ENCODE data around the gene IFNA8.
A peak's percentile ranks its signal among the peaks of the same experiment; 100 is the strongest.
"Not testable (repeated sequence)": the region's sequence is repeated elsewhere in the genome, so short reads cannot be mapped to it uniquely, and the experiment has no call there.

The IFNA8 gene

DNA sequence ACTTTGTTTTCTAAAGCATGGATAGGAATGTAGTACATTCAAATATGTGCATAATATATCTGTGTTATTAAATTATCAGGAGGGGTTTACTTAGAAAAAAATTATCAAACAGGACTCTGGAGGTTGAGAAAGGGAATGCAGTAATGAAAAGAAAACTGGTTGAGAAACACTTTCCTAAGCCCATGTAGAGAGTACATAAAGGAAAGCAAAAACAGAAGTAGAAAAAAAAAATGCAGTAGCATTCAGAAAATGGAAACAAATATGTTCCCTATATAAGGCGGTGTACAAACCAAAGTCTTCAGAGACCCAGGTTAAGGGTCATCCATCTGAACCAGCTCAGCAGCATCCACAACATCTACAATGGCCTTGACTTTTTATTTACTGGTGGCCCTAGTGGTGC, at the start of gene IFNA8:
Gene IFNA8 (plus strand): TSS at position 301 of the 400 bp plus-strand sequence. CDS start 60 bp downstream, at position 361.
- DNase-seq, result peak; percentile 51

DNA sequence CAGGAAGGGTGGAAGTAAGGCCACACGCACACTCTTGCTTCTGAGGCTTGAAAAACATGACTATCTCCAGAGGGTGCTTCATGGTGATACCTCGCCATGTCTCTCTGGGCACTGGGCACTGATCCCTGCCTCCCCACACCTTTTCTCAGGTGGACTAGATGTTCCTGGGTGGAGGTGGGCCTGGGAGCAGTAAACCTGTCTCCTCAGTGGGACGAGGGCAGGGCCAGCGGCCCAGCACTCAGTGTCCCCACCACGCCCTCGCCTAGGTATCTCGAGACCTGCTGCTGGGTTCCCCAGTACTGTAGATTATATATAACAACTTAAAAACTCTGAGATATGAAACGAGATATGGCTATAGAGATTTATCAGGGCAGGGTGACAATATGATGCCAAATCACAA, 46.6 kb upstream of the IFNA8 start:
- DNase-seq, result no peak

DNA sequence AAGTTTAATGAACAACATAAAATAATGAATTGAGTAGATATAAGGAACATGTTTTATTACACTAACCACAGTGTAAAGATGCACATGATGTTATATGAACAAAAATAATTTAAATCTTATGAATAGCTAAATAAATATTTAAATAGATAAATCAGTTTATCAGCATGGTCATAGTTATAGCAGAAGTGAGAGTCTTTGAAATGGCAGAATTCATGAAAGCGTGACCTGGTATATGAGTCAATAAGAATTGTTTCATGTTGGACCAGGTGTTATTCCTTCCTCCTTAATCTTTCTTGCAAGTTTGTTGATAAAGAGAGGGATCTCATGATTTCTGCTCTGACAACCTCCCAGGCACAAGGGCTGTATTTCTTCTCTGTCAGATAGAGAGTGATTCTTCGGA, 41.7 kb upstream of the IFNA8 start:
- DNase-seq, result not testable (repeated sequence)

DNA sequence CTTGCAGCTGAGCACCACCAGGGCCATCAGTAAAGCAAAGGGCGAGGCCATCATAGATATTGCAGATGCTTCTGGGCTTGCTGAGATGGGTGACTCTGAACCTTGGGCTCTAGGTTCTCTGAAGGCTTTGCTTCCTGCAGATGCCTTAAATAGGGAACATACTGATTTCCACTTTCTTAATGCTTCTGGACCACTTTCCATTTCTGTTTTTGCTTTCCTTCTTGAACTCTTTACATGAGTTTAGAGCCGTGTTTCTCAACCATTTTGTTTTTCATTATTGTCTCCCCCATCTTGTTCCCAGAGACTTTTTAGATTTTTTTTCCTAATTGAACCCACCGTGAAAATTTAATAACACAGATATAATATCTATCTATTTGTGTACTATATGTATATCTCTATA, 41.0 kb upstream of the IFNA8 start, which contains the start of gene IFNA13:
Gene IFNA13 (minus strand): TSS at position 101 of the 400 bp plus-strand sequence. CDS start 47 bp downstream, at position 54.
- no peak for DNase-seq

DNA sequence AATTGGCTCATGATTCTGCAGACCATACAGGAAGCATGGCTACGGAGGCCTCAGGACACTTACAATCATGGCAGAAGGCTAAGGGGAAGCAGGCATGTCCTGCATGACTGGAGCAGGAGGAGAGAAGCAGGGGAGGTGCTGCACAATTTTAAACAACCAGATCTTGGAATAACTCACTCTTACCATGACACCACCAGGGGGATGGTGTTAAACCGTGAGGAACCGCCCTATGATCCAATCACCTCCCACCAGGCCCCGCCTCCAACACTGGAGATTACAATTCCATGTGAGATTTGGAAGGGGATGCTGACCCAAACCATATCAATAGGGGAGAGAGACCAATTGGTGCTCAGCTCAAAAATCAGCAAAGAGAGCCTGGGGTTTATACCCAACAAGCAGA, 37.5 kb upstream of the IFNA8 start:
- not testable (repeated sequence) for DNase-seq

DNA sequence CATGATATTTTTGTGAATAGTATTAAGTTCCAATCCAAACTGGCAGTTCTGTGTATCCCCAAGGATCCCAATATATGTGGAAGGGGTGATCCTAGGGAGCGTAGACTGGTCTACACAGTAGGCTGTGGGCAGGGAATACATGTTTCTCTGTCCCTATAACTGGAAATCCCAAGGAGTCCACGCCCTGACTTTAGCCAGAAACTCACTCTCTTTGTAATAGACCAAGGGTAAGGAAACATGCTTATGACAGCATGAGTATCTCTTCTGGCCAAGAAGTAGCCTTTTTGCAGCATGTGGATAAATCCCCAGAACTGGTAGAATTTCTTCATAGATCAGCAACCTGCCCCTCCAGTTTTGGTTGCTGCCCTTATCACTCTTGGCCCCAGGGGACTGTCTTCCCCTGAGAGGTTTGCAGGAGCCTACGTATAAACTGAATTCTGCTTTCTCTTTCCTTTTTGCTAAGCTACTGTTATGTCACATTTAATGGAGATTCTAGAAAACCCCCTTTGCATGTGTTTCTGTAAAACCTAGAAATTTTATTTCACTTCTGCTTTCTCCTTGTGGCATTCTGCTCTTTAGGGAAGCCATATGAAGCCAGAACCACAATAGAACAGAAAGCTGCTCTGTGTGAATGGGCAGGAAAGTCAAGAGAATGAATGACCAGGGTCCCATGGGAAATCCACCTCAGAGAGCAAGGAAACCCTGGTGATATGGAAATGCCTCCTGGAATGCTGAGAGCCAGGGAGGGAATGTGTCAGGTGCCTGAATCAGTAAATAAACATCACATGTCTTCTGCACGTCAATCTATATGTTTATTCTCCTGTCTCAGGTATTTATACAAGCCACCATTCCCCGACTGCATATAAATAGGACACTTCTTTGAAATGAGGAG, 27.2 kb upstream of the IFNA8 start:
- DNase-seq, result peak; percentile 98

DNA sequence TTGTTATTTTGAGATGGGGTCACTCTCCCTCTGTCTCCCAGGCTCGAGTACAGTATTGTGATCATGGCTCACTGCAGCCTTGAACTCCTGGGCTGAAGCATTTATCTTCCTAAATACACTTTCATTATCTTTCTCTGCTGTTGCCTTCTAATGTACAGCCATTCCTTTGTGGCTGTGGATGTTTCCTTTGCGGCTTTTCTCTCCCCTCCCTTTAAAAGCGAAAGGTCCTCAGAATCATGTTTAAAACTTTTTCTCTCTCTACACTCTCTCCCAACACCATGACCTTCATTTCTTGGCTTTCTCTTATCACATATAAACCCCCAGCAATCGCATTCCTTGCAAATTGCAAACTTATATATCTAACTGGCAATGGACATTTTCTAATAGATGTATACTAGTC, 25.3 kb upstream of the IFNA8 start:
- DNase-seq, result no peak

DNA sequence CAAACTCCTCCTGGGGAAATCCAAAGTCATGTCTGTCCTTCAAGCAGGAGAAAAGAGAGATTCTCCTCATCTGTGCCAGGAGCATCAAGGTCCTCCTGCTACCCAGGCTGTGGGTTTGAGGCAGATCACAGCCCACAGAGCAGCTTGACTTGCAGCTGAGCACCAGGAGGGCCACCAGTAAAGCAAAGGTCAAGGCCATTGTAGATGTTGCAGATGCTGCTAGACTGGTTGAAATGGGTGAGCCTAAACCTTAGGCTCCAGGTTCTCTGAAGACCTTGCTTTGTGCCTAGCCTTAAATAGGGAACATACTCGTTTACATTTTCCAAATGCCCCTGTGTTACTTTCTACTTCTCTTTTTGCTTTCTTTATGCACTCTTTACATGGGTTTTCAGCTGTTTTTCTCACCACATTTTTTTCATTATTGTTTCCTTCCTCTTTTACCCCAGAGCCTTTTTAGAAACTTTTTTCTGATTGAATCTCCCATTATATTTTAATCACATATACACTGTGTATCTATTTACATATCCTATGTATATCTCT, 23.7 kb upstream of the IFNA8 start, which contains the start of gene IFNA2:
Gene IFNA2 (minus strand): TSS at position 268 of the 540 bp plus-strand sequence. CDS start 69 bp downstream, at position 199.
- DNase-seq, result peak; percentile 94

DNA sequence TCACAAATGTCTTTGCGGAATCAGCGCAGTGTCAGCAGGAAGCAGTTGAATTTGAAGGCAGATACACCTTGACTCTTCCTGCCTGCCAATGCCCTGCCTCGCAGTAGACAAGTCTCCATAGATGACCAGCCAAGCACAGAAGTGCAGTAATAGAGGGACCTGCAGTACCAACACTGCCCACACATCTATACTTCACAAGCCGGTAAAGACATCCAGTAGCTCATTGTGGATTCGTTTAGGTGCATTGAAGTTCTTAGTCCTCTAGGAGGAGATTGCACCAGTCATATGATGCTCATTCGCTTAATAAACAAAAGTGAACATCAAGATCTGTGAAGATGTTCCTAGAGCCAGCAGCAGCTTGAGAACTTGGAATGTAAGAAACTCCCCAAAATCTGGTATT, 16.6 kb upstream of the IFNA8 start:
- peak; percentile 30 for DNase-seq

DNA sequence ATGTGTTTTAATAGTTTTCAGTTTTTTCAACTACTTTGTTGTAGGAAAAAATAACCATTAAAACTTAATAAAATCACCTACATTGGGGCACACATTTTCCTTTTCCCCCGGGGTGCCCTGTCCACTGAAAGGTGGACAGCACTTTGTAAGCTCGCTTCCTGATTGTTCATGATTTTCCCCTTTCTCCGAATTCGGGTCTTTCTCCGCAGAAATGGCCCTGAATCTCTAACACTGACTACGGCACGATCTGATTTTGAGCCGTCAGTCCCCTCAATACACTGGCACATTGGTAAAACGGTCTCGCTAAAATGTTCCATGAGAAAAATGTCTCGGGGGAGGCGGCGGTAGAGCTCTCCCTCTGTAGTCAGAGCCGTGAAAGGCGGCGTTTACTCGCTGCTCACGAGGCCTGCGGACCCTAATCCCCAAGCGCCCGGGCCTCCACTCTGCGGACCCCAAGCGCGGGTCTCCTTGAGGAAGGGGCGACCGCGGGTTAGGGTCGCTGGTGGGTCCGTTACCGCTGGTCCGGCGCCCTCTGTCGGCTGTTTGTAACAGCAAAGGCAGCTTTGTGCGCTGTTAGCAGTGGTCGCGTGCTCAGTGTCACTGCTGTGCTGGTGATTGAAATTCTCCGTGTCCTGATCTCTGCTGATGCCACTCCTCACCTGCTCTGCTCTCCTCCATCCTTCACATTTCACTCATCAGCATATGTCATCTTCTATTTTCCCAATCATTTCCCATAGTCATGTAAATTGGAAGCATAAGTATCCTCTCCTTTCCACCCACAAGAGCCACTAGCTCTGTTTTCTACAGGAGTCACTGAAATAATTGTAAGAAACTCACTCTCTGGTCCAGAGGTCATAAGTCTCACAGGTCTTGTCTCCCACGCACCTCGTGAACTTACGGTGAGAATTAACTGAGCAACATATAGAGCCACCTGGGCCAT, 12.9 kb upstream of the IFNA8 start:
- DNase-seq, result no peak

DNA sequence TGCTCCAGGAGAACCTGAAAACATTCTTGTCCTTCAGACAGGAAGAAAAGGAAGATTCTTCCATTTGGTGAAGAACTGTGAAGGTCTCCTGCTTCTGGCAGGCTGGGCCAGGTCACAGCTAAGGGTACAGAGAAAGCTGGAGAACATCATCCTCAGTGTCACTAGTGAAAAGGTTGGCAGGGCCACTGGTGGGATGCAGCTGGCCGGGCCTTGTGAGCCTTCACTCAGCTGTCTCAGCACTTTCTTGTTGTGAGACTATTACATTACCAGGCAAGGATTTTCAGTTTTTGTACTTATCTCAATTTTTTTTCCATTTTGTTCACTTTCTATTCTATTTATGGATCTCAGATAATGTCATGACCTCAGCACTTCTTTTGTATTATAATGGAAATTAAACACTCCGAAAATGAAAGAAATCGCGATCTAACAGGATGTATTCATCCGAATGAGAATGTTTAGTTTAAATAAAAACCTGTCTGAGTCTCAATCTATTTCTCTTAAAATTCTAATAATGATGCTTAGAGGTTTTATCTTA, 9.9 kb upstream of the IFNA8 start:
- no peak for DNase-seq

DNA sequence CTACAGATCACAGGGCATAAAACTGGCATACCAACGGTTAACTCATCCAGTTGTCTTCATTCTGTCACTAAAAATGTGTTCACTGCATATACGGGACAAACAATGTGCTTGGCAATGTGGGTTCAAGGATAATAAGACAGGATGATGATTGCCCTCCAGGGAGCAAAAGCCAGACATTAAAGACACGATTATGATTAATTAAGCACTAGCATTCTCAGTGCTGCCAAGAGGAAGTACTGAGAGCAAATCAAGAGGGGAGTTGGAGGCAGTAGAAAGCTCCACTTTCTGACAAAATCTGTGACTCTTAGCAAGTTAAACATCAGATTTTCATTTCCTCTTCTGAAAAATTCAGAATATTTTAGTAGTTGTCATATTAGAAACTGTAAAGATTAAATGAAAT, 9.0 kb upstream of the IFNA8 start:
- peak; percentile 39 for DNase-seq

DNA sequence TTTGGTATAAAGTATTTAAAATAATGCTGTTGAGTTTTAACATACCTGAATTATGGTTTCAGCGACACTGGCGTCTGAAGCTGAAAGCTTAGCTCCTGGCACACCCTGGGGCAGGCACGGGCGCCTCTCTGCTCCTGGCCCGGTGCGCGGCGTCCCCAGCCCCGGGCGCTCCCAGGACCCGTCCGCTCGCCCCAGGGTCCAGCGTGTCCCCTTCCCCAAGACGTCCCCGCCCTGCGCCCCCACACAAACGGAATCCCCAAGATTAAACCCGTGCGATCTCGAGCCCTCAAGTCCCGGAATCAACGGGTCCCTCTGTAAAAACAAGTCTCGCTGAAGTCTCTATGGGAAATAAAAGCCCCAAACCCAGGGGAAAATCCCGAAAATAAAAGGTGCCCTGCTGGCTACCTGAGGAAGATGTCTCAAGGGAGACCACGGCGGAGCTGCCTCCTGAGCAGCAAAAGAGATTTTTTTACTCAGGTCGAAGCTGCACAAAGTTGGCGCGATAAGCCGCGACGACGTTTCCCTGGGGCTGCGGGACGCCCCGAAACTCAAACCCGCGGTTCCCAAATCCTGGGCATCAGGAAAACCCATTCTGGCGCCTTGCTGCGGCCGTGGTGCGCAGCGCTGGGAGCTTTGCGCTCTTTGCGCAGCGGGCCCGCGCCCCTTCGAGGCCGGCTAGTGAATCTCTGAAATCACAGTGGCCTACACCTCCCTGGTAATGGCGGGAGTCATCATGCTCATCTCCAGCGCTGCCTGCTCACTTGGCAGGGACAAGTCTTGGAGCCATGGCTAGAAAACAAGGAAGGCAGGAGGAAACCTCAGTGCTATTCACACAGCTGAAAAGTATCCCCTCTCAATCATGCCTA, 6.3 kb upstream of the IFNA8 start:
- no peak for DNase-seq

DNA sequence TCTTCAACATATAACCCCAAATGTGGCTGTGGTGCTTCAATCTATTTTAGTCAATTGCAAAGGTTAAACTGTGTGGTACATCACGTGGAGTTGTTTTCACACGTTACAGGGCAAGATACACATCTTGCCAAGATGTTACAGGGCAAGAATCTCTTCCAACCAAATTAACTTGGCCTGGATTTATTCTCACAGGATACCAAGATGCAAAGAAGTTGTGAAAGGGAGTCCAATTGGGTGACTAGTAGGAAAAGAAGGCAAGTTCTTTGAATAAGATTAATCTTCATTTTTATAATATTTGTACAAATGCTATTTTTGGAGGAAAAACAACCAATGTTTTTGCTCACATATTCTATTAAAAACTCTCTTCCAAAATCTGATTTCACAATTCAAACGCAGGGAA, 4.8 kb upstream of the IFNA8 start:
- no peak for DNase-seq

DNA sequence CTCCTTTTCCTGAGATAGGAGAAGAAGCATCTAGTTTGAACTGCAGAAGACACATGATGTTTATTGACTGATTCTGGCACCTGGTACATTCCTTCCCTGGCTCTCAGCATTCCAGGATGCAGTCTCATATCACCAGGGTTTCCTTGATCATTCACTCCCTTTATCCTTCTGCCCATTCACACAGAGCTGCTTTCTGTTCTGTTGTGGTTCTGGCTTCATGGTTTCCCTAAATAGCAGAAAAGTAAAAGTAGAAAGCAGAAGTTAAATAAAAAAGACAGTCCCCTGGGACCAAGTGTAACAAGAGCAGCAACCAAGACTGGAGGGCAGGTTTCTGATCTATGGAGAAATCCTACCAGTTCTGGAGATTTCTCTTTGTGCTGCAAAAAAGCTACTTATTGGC, 3.2 kb downstream of the IFNA8 start:
- peak; percentile 92 for DNase-seq

DNA sequence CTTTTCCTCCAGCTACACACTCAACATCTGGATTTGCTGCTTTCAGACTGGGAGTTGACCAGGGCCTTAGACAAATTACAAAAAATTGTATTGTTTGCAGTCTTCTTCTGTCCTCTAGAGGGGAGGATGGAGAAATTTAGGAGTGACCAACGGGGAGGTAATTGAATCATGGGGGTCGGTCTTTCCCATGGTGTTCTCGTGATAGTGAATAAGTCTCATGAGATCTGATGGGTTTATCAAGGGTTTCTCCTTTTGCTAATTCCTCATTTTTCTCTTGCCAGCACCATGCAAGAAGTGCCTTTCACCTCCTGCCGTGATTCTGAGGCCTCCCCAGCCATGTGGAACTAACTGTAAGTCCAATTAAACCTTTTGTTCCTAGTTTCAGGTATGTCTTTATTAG, 4.2 kb downstream of the IFNA8 start:
- no peak for DNase-seq

DNA sequence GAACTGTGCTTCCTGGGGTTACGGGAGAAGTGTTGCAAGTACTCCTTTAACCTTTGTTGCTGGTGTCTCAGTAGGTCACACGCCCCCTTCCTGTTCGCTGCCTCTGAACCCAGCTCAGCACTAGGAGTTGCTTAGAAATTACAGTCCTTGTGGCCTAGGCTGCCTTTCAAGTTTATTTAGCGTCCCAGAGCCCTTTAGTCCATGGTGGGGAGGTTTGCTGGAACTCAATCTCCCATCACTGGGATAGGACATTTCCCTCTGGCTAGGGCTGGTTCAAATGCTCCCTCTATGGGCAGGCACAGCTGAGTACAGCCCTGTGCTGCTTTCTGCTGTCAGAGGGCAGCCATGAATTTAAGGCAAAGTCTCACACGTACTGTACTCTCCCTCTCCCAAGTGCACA, 4.7 kb downstream of the IFNA8 start:
- DNase-seq, result peak; percentile 28

DNA sequence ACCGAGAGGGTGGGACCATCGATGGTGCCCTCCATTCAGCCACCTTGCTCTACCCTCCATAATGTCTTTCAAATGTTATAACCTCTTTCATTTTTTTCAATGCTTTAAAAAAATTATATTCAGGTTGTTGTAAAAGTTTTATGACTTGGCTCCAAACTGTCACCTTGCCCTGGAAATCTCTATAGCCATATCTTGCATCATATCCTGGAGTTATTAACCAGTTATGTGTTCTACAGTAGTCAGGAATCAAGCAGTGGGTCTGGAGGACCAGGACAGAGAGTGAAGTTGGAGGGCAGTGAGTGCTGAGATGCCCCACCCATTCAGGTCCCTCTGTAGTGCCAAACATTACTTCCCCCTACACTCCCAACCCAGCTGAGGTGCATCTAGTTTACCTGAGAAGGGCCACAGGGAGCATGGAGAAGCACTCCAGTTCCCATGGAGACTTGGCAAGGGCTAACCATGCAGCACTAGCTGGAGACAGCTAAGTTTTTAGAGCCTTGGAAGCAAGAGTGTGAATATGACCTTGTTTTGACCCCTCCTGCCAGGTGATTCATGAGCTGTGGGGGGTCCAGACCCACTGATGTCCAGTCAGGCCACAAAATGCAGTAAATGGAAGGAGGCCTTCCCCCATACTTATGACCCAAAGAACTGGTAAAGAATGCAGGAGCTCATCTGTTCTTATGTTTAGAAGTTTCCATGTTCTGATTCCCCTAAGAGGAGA, 5.5 kb downstream of the IFNA8 start:
- no peak for DNase-seq

DNA sequence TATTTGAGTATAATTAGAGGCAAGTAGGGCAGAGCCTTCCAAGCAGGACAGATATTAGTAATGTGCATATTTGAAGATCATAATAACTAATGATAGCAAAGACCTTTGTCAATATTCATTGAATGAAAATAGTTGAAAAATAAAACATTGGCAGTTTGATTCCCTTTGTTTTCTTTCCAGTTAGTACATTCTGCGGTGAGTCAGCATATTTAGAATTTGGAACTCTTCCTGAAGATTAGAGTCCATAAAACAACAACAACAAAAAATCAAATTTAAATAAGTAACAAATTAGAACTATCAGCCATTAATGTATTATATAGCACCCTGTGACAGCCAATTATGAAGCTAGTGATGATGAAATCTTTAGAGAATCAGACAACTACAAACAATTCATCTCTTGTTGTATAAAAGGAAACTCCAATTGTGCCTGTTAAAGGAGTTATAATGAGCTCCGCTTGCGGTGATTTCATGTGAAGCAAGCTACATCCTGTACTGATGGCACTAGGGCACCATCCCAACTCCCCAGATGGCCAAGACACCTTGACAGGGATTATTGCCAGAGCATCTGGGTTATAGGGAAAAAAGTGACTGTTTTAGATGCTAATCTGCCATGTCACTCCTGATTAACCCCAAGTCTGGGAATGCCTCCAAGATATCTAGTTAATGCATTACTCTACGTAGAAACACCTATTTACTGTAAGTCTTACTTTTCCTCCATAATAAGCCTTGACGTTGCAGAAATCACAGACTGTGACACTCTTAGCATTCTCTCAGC, 6.8 kb downstream of the IFNA8 start:
- no peak for DNase-seq

DNA sequence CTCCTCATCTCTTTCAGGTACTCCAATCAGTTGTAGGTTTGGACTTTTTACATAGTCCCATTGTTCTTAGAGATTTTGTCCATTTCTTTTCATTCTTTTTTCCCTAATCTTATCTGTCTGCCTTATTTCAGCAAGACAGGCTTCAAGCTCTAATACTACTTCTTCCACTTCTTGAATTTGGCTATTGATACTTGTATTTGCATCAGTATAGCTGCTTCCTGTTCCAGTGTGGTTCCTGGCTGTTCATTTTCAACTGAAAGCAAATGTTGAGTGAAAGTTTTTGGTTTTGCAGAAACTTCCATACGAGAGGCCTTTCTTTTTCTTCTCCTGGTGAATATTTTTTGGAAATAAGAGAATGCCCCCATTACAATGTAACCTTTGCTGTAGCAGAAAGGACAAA, 19.3 kb downstream of the IFNA8 start:
- DNase-seq, result no peak

Data from MV-4-11 (cell line).